K562 (cell line): ENCODE results near the gene VSNL1. TPM values are rescaled to one million over a fixed set of nuclear protein-coding genes. Genes with fewer than 3 reads are reported as not detected.

ENCODE experiments used
- ESRRA ChIP-seq: fragments of 450-650 bp; IDR thresholded peaks from 2 replicates; pipeline ENCODE4 v1.6.1; 2014; ENCODE audit warnings: low read depth, mild to moderate bottlenecking, moderate library complexity, borderline replicate concordance
- polyA plus RNA-seq, 8 experiments: library from polyadenylated mRNA; depleted of rRNA in 4 of 8; stranded (reverse) in 5 of 8; unstranded in 3 of 8; fragments of >200 nt; fragmentation: Nextera tagmentation in 2 of 8; fragmentation: Illumina TruSeq in 1 of 8; extraction: Ambion mirVana in 2 of 8; extraction: Trizol in 1 of 8; gene quantifications; 2 replicates each; pipeline versions ENCODE4 v1.2.1 to v1.2.3, GENCODE V29; 2011 to 2014; ENCODE audit warnings: inconsistent platforms in 1 of 8, missing spikeins in 1 of 8
- total RNA-seq, 7 experiments: library from RNA; depleted of rRNA in 6 of 7; stranded (reverse); fragments of >200 nt in 6 of 7; fragmentation: Illumina TruSeq in 2 of 7; extraction: Trizol in 2 of 7; gene quantifications; 2 replicates each; pipeline versions ENCODE4 v1.2.1 to v1.2.3, GENCODE V29; 2011 to 2021; ENCODE audit warnings: low replicate concordance in 1 of 7
- TF ChIP-seq, protein P1 (sequence below): sonication (generic); formaldehyde crosslinking; IDR thresholded peaks from 2 replicates; pipeline ENCODE4 v1.8.0; 2023; ENCODE audit warnings: mild to moderate bottlenecking, missing genetic modification reagents
- TF ChIP-seq, protein P2 (sequence below): fragments of 200-800 bp; sonication (Bioruptor generic); IDR thresholded peaks from 2 replicates; pipeline ENCODE4 v1.6.1; 2017; ENCODE audit warnings: missing genetic modification characterization, missing compliant biosample characterization
- TF ChIP-seq, protein P3 (sequence below): fragments of 250-450 bp; sonication (Bioruptor Pico); IDR thresholded peaks from 2 replicates; pipeline ENCODE4 v1.8.0; 2022; ENCODE audit warnings: inconsistent platforms, mild to moderate bottlenecking, moderate library complexity, borderline replicate concordance

Gene VSNL1
- total and polyA plus RNA-seq, 9 of the 15 experiments (the other 6 are each of a cell fraction or from before 2014, with no cell fraction given), result 0.20 TPM; not detected in 8

DNA sequence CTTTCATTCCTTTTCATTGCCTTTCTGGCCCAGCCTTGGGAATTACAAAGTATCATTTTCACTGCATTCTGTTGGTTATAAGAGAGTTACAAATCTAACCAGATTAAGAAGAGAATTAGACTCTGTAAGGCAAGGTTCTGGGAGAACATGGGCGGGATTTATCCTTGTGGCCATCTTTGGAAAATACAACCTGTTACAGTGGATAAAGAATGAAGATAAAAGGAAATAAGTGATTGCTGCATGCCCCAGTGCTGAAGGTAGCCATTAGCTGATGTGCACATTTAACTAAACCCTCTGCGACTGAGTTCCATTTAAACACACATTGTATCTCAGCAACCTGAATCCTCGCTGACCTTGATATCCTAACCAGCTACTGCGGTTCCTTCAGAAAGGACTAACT, 119.7 kb downstream of the VSNL1 start (continued):
- TF ChIP-seq, protein P1, sequence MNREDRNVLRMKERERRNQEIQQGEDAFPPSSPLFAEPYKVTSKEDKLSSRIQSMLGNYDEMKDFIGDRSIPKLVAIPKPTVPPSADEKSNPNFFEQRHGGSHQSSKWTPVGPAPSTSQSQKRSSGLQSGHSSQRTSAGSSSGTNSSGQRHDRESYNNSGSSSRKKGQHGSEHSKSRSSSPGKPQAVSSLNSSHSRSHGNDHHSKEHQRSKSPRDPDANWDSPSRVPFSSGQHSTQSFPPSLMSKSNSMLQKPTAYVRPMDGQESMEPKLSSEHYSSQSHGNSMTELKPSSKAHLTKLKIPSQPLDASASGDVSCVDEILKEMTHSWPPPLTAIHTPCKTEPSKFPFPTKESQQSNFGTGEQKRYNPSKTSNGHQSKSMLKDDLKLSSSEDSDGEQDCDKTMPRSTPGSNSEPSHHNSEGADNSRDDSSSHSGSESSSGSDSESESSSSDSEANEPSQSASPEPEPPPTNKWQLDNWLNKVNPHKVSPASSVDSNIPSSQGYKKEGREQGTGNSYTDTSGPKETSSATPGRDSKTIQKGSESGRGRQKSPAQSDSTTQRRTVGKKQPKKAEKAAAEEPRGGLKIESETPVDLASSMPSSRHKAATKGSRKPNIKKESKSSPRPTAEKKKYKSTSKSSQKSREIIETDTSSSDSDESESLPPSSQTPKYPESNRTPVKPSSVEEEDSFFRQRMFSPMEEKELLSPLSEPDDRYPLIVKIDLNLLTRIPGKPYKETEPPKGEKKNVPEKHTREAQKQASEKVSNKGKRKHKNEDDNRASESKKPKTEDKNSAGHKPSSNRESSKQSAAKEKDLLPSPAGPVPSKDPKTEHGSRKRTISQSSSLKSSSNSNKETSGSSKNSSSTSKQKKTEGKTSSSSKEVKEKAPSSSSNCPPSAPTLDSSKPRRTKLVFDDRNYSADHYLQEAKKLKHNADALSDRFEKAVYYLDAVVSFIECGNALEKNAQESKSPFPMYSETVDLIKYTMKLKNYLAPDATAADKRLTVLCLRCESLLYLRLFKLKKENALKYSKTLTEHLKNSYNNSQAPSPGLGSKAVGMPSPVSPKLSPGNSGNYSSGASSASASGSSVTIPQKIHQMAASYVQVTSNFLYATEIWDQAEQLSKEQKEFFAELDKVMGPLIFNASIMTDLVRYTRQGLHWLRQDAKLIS, result no peak
- TF ChIP-seq, protein P2, sequence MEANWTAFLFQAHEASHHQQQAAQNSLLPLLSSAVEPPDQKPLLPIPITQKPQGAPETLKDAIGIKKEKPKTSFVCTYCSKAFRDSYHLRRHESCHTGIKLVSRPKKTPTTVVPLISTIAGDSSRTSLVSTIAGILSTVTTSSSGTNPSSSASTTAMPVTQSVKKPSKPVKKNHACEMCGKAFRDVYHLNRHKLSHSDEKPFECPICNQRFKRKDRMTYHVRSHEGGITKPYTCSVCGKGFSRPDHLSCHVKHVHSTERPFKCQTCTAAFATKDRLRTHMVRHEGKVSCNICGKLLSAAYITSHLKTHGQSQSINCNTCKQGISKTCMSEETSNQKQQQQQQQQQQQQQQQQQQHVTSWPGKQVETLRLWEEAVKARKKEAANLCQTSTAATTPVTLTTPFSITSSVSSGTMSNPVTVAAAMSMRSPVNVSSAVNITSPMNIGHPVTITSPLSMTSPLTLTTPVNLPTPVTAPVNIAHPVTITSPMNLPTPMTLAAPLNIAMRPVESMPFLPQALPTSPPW (CRISPR knock-in tag), result no peak
- TF ChIP-seq ESRRA, result no peak
- TF ChIP-seq, protein P3, sequence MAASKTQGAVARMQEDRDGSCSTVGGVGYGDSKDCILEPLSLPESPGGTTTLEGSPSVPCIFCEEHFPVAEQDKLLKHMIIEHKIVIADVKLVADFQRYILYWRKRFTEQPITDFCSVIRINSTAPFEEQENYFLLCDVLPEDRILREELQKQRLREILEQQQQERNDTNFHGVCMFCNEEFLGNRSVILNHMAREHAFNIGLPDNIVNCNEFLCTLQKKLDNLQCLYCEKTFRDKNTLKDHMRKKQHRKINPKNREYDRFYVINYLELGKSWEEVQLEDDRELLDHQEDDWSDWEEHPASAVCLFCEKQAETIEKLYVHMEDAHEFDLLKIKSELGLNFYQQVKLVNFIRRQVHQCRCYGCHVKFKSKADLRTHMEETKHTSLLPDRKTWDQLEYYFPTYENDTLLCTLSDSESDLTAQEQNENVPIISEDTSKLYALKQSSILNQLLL (CRISPR knock-in tag), result no peak
